DMS114 treated with DMSO at 0.1 percent for 48 hours (cell line): ENCODE data around the gene CBLB.
A peak's percentile ranks its signal among the peaks of the same experiment; 100 is the strongest.

ENCODE experiments used
- DNase-seq: peaks from one replicate; lab custom pipeline; 2025; ENCODE audit not compliant: unreplicated experiment; lab: John Stamatoyannopoulos, UW

The CBLB gene

DNA sequence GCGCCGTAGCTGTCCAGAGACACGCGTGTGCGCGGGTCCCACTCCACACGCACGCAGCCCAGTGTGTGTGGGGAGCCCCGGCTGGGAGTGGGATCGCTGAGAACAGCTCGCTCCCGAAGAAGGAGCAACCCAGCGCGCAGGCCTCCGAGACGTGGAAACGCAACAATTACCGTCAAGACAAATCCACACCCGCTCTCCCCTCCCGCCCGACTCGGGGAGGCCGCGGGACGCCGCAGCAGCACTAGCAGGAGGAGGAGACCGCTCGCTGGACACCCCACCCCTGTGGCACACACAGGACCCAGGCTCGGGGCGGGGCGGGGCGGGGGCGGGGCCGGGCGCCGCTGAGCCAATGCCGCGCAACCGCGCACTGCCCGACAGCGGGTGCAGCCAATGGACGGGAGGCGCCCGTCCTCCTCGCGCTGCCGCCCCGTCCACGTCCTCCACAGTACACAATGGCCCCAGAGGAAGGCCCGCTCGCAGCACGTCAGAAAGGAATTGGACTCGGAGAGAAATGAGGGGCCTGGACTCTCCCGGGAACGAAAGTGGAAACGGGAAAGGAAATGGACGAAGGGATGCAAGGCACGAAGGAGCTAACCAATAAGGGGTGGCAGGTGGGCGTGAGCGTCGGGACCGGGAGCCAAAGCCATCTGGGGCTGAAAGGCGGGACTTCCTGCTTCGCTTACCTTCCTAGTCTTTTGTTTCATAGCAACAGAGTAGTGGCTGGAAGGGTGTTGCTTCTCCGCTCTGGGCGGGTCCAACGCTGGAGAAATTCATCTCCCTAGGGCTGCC lies at the start of gene CBLB:
TSS of gene CBLB (minus strand) at position 271 of the 789 bp plus-strand sequence. CDS start 1,435 bp downstream, outside the sequence.
- DNase-seq = peak; percentile 89

DNA sequence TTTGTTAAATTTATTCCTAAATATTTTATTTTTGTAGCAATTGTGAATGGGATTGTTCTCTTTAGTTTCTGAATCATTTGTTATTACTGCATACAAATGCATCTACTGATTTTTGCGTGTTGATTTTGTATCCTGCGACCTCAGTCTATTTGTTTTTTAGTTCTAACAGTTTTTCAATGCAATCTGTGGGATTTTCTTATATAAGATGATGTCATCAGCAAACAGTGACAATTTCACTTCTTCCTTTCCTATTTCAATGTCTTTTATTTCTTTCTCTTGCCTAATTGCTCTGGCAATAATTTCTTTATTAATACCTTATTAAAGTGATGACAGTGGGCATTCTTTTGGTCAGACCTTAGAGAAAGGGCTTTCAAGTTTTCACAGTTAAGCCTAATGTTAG lies 48.0 kb upstream of the CBLB start:
- no peak for DNase-seq

DNA sequence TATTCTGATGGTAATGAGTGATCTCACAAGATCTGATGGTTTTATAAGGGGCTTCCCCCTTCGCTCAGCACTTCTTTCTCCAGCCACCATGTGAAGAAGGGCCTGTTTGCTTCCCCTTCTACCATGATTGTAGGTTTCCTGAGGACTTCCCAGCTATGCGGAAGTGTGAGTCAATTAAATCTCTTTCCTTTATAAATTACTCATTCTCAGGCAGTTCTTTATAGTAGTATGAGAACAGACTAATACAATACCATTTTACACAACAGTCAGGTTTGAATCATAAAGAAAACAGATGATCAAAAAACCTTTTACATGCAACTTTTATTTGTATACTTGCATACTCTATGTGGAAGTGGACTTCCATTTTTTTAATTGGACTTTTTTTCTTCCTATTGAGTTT lies 46.7 kb upstream of the CBLB start:
- no peak for DNase-seq

DNA sequence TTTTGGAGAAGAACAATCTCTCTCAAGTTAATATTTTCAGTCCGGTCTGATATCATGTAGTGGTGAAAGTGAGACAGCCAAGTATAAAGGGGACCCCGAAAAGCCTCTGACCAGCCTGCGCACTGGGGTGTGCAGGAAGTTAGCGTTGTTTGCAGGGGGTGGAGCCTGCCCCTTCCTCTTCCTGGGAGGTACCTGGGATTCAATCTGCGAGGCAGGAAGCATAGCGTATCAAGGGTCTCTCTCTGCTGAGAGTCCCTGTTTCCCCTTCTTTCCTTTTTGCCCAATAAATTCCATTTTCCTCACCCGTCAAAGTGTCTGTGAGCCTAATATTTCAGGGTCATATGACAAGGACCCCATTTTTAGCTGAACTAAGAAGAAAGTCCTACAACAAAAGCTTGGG lies 44.8 kb upstream of the CBLB start:
- no peak for DNase-seq

DNA sequence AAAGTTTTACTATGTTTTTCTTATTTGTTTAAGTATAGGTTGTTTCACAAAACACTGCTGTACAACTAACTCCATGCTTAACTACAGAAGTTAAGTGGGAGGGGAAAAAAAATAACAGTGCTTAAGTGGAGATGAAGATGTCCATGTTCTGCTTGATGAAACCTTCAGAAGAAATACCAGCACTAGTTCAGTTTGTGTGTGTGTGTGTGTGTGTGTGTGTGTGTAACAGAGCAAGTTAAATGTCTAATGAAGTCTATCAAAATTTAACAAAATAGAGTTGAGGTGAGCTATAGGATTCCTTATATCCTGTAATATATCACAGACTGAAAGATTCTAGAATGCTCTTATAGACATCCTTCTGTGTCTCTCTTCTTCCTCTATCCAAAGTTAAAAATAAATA lies 44.1 kb upstream of the CBLB start:
- no peak for DNase-seq

DNA sequence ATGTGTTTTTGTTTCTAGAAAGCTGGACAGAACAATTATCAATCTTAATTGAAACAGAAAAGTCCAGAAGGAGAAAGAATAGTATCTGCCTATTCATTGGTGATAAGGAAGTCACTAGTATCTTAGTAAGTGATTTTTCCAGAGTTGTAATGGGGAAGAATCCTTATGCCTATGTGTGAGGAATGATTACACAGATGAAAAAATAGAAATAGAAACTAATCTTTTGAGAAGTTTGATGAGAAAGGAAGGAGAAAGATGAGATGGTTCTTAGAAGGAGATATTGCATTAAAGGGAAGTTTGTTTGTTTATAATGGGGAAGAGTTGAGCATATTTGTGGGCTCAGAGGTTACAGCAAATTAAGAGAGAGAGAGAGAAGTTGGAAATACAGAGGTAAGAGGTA lies 42.7 kb upstream of the CBLB start:
- no peak for DNase-seq

DNA sequence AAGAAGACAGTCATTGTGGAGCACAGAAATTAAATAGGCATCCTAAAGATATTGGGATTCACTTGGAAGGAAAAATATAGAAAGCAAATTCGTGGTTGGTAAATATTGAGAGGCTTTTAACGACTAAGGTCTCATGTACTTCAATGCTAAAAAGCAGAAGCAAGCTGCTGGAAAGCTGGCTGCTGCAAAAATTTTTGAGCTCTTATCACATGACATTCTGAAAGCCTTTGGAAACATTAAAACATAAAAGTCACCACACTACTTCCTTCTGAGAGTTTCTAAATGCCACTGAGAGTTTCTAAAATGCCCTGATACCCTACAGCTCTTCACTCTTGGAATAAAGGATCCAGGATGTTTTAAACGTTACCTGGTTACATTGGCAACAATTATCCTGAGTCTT lies 39.0 kb upstream of the CBLB start:
- DNase-seq = no peak

DNA sequence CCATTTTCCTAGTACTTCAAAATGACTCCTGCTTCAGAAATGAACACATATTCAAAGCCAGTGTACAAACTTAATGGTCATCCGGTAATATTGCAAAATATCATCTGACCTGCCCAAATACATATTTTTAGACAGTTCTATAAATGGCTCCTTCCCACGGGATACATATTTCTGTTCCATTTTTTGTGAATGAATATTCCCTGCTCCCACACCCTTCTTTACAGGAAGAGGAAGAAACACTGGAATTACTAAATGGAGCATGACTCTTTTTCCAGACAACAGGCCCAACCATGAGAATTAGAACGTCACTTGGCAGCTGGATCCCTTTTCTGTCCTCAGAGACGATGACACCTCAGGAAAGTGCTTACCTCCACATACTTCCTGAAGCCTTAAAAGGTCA lies 38.0 kb upstream of the CBLB start:
- DNase-seq = no peak

DNA sequence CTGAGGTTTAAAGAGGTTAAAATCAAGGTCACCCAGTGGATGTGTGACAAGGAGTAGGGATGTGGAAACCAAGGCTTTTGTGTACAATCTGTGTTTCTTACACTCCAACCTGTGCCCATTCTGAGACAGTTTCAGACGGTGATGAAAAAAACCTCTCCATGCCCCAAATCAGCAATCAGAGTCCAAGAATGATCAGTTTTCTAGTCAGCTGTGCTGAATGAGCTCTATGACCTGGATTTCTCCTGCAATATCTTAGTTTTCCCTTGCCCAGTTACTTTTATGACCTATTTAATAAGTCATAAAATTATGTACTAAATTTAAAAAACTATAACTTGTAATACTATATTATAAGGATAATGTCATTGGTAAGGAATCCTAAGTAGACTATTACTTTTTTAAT lies 37.5 kb upstream of the CBLB start:
- no peak for DNase-seq

DNA sequence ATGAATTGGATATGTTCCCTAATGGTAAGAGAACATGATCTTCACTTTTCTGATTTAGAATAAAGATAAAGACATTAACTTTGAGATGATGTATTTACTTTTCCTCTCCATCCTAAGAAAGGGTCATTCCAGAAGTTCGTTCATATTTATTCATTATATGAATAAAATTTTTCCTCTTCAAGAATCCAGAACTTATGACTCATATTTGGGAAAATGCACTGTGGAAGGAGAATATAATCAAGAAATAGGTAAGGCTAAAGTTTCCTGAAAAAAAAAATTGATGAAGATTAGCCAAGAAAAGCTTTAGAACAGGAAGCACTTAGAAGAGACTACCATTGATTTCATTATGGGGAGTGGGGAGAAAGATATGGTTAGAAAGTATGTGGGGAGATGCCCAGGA lies 36.5 kb upstream of the CBLB start:
- no peak for DNase-seq

DNA sequence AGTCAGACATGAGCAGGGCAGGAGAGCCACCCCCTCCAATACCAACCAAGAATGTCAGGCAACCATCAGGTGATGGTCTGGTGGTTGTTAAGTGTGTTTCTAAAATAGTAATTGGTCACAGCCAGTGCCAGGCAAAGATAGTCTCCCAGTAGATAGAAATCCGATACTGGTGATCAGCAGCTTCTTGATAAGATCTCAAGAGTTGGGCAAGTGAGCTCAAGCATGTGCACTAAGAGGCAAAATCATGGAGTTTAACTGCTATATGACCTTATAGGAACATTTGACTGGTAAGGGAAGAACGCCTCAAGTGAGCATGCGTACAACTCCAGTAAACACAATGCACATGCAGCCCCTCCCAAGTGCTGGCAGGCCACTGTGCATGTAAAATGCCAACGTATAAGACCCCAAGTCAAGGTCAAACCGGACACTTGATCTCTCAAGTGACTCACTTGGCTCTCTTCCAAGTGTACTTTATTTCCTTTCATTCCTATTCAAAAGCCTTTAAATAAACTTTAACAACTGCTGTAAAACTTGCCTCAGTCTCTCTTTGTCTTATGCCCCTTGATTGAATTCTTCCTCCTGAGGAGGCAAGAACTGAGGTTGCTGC lies 36.0 kb upstream of the CBLB start:
- no peak for DNase-seq

DNA sequence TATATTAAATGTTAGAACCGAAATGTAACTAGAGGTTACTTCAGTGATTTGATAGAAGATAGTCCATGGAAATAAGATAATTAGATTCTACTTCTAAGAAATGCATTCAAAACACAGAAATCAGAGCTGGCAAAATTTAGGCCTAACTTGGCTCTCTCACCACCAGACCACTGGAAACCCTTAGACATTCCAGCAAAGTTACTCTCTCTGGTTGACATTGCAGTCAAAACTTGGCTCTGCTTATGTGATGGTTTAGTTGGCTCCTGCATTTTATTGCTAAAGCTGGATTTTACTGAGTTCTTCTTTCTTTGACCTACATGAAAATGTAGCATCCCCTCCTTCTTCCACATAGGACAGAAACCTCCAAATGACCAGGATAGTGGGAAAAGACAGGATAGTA lies 35.4 kb upstream of the CBLB start:
- DNase-seq = no peak

DNA sequence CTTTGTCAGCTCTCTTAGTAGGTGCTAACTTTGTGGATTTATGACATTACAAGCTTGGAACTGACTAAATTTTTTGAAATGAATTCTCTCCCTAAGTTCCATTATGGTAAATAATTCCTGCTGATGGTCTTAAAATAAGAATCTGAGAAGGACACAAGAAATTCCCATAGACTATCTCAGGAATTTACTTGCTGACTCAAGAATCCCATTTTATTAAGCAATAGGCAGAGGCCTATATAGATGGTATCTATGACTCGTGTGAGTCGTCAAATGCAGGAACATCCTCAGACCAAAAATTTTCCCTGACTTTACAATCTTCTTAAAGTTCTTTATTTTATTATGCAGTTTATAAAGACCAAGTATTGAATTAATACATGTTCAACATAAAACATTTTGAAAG lies 30.7 kb upstream of the CBLB start:
- no peak for DNase-seq

DNA sequence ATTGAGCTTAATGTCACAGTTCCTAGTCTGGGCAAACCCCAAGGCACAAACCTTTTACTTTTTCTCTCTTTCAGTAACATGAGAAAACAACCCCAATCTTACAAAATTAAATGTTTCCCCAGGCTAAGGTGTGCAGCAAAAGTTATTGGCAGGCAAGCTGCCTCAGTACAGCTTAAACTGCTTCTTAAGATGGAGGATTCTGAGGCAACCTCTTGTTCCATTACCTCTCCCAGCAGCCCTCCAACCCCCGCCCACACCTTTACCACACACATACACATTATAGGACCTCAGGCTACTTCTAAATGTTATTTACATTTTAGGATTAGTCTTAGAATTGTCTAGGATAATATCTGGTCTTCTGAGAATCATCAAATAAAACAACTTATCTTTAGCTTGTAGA lies 22.3 kb upstream of the CBLB start:
- DNase-seq = no peak

DNA sequence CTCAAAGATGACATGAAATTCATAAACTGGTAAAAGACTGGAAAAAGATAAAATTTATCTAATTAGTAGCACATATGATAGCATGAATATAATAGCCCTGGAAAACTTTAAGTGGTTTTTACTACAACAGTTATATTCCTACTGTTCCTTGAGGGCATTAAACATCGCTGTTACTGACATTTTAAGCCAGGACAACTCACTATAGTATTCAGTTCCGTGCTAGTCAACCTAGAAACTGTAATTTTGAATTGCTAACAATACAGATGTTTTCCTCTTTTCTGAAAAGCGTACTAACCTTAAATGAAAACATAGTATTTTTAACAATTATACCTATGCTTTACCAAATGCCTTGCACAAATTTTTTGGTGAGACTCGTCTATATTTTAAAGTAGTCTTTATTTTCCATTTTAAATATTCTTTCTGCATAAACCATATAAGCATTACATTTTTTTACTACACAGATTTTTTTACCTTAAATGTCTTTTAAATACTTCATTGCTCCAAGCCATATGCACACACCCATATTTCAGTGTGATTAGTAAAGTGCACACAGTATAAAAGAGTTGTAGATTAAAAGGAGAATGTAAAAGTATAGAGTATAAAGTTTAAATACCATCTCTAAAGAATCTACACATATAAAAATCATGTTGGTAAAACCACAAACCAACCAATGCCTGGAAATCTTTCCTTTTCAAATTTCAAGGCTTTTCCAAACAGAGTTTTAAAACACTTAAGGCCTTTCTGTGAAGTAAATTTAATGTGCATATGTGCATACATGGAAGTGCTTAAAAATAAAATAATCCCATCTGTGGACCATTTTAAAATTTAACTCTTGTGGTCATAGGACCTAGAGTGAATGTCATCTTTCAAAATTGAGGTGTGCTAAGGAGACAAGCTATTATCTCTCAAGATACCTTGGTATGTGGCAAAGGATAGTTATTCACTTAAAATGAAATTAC lies 20.1 kb upstream of the CBLB start:
- no peak for DNase-seq

DNA sequence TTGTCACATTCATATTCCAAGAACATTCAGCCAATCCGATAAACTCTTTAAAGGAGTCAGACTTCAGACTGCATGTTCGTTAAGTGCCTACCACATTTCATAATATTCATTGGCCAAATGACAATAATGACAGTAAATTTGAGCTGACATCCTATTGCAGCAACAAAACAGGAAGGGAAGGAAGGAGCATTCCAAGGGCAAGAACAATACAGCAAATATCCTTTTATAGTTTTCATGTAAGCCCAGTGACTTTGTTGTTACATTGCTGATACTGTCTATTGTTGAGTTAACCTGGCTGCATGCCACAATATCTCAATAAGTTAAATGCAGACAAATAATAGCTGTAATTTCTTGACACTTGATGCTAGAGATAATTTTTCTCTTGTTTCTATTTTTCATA lies 16.4 kb upstream of the CBLB start:
- DNase-seq = no peak

DNA sequence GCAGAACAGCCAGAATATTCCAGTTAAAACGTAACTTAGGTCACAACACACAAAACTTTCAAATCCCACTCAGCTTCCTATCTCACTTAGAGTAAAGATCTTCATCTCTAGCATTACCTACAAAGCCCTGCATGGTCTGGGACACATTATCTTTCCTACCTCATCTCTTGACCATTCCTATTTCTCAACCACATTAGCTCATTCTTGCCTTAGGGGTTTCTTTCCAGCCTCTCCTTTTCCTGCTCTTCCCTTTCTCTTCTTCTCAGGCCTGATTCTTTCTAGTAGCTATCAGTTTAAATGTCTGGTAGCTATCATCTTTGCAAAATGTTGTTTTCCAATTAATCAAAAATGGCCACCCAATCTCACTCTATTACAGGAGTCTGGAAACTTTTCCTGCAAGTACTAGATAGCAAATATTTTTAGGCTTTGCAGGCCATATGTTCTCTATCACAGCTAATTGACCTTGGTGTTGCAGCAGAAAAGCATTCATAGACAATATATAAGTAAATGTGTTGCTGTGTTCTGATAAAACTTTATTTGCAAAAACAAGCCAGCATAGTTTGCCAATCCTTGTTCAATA lies 15.1 kb upstream of the CBLB start:
- no peak for DNase-seq

DNA sequence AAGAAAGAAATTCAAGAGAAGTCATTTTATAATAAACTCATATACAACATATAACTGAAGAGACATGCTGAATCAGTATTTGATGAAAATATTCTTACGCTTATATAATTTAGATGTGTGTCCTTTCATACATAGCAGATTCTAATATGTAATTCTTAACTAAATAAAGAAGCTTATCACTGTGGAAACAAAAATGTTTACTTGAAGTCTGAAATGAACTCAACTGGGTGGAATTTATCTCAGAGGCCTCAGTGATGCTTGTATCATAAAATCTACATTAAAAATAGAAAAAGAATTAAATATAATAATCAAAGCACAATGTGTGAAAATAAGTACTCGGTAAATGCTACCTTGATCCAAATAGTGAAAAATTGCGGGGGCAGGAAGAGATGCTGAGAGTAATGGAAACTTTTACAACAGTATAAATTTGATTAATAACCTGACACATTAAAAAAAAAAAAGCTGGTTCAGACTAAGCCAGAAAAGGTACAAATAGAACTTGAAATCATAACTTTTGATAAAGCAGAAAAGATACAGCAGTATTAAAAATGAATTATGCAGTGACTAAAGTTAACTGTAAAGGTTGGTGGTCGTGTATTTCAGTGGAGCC lies 12.0 kb upstream of the CBLB start:
- DNase-seq = no peak

DNA sequence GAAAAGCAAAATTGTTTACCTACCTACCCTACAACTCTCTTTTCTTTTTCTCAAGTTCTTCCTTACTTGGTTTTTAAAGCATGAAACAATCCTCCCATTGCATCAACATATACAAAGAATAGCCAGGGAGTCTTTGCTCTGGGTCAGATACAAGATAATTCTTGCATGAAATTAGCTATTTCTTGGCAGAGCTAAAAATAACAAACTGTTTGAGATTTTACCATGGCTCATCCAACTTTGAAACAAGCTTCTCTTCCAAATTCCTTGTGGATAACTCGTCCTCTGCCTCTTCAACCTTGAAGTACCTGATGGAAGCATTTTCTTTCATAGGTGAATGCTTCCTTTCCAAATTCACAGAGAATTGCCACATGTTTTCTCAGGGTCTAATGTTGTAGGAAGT lies 9.2 kb upstream of the CBLB start:
- DNase-seq = no peak

DNA sequence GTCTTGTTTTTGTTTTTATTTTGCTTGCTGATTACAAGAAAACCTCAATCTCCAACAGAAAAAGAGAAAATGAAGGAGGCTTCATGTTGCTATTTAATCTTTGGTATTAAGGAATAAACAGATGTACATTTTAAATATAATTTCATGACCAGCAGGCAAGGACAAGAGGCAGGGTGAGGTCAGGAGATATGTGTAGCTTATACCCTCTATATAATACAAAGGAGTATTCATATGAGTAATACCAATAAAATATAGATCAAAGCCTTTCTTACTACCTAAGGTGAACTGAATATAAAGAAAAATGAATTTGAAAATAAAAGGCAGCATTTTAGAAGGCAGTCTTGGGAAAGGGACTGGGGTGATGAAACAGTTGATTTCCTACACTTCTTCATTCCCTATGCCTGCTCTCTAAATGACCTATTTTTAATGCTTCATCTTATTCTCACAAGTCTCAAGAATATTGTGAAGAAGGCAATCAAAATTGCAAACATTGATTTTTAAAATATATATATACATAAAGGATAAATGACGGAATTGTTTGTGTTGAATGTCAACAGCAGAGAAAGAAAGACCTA lies 8.6 kb upstream of the CBLB start:
- DNase-seq = no peak
